H1 (cell line): ENCODE measurements around the gene CDCA7. TPM values are rescaled to one million over a fixed set of nuclear protein-coding genes. Genes with fewer than 3 reads are reported as not detected.

Experiments
- POU5F1 ChIP-seq: IDR thresholded peaks from 2 replicates; pipeline ENCODE4 v1.6.1; 2011; ENCODE audit warnings: low read depth, mild to moderate bottlenecking, low read length, moderate library complexity
- polyA plus RNA-seq, 7 experiments: library from polyadenylated mRNA; depleted of rRNA in 3 of 7; stranded (reverse) in 5 of 7; unstranded in 2 of 7; fragments of >200 nt in 5 of 7; fragments of 200-250 nt in 2 of 7; gene quantifications; 1 replicate in 5 of 7; 2 replicates in 1 of 7; 4 replicates in 1 of 7; pipeline versions ENCODE4 v1.2.1 to v1.2.3, GENCODE V29; 2011 to 2013; ENCODE audit warnings: missing spikeins in 2 of 7, mixed read lengths in 2 of 7
- total RNA-seq: library from RNA; stranded (reverse); fragmentation: NEBNext Ultra II Directional; extraction: Animal tissue kit (Norgen Biotek cat#: 25700); gene quantifications from 2 replicates; pipeline ENCODE4 v1.2.1, GENCODE V29; 2021
- TF ChIP-seq, protein P1 (sequence below): fragments of 300-600 bp; sonication (generic); IDR thresholded peaks from 2 replicates; pipeline ENCODE4 v1.7.1; 2012; ENCODE audit warnings: low read length, moderate library complexity, mild to moderate bottlenecking, inconsistent platforms; ENCODE audit not compliant: insufficient replicate concordance

CDCA7 gene
- total and polyA plus RNA-seq, 2 of the 8 experiments (the other 6 are each of a cell fraction or from before 2014, with no cell fraction given): 64.4 to 80.4 TPM

DNA sequence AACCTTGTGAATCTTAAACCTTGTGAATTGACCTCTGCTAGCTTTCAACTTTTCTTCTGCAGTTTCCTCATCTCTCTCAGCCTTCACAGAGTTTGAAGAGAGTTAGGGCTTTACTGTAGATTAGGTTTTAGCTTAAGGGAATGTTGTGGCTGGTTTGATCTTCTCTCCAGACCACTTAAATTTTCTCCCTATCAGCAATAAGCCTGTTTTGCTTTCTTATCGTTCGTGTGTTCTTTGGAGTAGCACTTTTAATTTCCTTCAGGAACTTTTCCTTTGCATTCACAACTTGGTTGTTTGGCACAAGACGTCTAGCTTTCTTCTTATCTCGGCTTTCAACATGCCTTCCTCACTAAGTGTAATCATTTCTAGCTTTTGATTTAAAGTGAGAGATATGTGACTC lies 2.8 kb upstream of the CDCA7 start (continued):
- TF ChIP-seq POU5F1: no peak
- TF ChIP-seq, protein P1, sequence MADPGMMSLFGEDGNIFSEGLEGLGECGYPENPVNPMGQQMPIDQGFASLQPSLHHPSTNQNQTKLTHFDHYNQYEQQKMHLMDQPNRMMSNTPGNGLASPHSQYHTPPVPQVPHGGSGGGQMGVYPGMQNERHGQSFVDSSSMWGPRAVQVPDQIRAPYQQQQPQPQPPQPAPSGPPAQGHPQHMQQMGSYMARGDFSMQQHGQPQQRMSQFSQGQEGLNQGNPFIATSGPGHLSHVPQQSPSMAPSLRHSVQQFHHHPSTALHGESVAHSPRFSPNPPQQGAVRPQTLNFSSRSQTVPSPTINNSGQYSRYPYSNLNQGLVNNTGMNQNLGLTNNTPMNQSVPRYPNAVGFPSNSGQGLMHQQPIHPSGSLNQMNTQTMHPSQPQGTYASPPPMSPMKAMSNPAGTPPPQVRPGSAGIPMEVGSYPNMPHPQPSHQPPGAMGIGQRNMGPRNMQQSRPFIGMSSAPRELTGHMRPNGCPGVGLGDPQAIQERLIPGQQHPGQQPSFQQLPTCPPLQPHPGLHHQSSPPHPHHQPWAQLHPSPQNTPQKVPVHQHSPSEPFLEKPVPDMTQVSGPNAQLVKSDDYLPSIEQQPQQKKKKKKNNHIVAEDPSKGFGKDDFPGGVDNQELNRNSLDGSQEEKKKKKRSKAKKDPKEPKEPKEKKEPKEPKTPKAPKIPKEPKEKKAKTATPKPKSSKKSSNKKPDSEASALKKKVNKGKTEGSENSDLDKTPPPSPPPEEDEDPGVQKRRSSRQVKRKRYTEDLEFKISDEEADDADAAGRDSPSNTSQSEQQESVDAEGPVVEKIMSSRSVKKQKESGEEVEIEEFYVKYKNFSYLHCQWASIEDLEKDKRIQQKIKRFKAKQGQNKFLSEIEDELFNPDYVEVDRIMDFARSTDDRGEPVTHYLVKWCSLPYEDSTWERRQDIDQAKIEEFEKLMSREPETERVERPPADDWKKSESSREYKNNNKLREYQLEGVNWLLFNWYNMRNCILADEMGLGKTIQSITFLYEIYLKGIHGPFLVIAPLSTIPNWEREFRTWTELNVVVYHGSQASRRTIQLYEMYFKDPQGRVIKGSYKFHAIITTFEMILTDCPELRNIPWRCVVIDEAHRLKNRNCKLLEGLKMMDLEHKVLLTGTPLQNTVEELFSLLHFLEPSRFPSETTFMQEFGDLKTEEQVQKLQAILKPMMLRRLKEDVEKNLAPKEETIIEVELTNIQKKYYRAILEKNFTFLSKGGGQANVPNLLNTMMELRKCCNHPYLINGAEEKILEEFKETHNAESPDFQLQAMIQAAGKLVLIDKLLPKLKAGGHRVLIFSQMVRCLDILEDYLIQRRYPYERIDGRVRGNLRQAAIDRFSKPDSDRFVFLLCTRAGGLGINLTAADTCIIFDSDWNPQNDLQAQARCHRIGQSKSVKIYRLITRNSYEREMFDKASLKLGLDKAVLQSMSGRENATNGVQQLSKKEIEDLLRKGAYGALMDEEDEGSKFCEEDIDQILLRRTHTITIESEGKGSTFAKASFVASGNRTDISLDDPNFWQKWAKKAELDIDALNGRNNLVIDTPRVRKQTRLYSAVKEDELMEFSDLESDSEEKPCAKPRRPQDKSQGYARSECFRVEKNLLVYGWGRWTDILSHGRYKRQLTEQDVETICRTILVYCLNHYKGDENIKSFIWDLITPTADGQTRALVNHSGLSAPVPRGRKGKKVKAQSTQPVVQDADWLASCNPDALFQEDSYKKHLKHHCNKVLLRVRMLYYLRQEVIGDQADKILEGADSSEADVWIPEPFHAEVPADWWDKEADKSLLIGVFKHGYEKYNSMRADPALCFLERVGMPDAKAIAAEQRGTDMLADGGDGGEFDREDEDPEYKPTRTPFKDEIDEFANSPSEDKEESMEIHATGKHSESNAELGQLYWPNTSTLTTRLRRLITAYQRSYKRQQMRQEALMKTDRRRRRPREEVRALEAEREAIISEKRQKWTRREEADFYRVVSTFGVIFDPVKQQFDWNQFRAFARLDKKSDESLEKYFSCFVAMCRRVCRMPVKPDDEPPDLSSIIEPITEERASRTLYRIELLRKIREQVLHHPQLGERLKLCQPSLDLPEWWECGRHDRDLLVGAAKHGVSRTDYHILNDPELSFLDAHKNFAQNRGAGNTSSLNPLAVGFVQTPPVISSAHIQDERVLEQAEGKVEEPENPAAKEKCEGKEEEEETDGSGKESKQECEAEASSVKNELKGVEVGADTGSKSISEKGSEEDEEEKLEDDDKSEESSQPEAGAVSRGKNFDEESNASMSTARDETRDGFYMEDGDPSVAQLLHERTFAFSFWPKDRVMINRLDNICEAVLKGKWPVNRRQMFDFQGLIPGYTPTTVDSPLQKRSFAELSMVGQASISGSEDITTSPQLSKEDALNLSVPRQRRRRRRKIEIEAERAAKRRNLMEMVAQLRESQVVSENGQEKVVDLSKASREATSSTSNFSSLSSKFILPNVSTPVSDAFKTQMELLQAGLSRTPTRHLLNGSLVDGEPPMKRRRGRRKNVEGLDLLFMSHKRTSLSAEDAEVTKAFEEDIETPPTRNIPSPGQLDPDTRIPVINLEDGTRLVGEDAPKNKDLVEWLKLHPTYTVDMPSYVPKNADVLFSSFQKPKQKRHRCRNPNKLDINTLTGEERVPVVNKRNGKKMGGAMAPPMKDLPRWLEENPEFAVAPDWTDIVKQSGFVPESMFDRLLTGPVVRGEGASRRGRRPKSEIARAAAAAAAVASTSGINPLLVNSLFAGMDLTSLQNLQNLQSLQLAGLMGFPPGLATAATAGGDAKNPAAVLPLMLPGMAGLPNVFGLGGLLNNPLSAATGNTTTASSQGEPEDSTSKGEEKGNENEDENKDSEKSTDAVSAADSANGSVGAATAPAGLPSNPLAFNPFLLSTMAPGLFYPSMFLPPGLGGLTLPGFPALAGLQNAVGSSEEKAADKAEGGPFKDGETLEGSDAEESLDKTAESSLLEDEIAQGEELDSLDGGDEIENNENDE: no peak
